Measurements from ENCODE around the gene ACVRL1. TPM values are rescaled to one million over a fixed set of nuclear protein-coding genes. Genes with fewer than 3 reads are reported as not detected.
A peak's percentile ranks its signal among the peaks of the same experiment; 100 is the strongest.

Gene ACVRL1
- total and polyA plus RNA-seq, 10 of the 15 experiments (the other 5 are each of a cell fraction or from before 2014, with no cell fraction given), result not detected

- Histone ChIP-seq H3K4me1 (ENCODE audit: control insufficient read depth, insufficient read depth, low read length) (peaks cover 14% of the 10 kb centered on the region), H3K27me3 (replicated peaks in 1 of 2; ENCODE audit: control insufficient read depth in 2 of 2, insufficient read depth in 2 of 2, low read length in 1 of 2) (peaks cover 9 to 12% of the 10 kb centered on the region in 2 experiments), H3K4me2 (ENCODE audit: control insufficient read depth, insufficient read depth) (no peak overlapping the region), H3K79me2 (ENCODE audit: control insufficient read depth, insufficient read depth, low read length) (no peaks in the 10 kb centered on the region), H3K4me3 (no peak overlapping the region), H2AFZ (ENCODE audit: control insufficient read depth, low read depth, low read length) (no peak overlapping the region), H4K20me1 (ENCODE audit: control insufficient read depth, insufficient read depth) (no peaks in the 10 kb centered on the region), H3K9ac (ENCODE audit: control insufficient read depth, insufficient read depth, low read length) (no peak overlapping the region), H3K27ac (ENCODE audit: control insufficient read depth, insufficient read depth) (no peak overlapping the region), H3K9me3 (replicated peaks; ENCODE audit: control insufficient read depth, insufficient read depth, low read length) (no peaks in the 10 kb centered on the region), H3K36me3 (ENCODE audit: control insufficient read depth in 2 of 2, insufficient read depth in 2 of 2, low read length in 1 of 2) (no peaks in the 10 kb centered on the region)
- TF ChIP-seq ASH2L (IDR thresholded peaks at IDR 0.05; ENCODE audit: borderline replicate concordance, low read depth) (no peak), POLR2A (IDR thresholded peaks at IDR 0.05; ENCODE audit: low read depth, low read length) (no peak), TBL1XR1 (IDR thresholded peaks at IDR 0.05; ENCODE audit: low read depth, low read length) (no peak), EP300 (IDR thresholded peaks at IDR 0.05; ENCODE audit: borderline replicate concordance in 1 of 2, control insufficient read depth in 1 of 2, low read depth in 2 of 2, low read length in 2 of 2) (no peak), SRF (IDR thresholded peaks at IDR 0.05; ENCODE audit: low read depth in 2 of 2, low read length in 2 of 2) (no peak), CHD4 (IDR thresholded peaks at IDR 0.05) (no peak), STAT3 (IDR thresholded peaks at IDR 0.05; ENCODE audit: low read depth, low read length) (no peak), NR2C1 (IDR thresholded peaks at IDR 0.05) (no peak), CBX5 (IDR thresholded peaks at IDR 0.05; ENCODE audit: low read depth) (no peak), REST (IDR thresholded peaks at IDR 0.05; ENCODE audit: low read depth, low read length) (no peak), SP1 (IDR thresholded peaks at IDR 0.05; ENCODE audit: low read depth, low read length) (no peak), BMI1 (IDR thresholded peaks at IDR 0.05; ENCODE audit: borderline replicate concordance) (no peak), MAX (IDR thresholded peaks at IDR 0.05; ENCODE audit: low read depth, low read length) (no peak), NR2F1 (conservative IDR thresholded peaks at IDR 0.05) (no peak), ZNF622 (IDR thresholded peaks at IDR 0.05) (no peak), SREBF1 (IDR thresholded peaks at IDR 0.05; ENCODE audit: low read length) (no peak), ZNF687 (IDR thresholded peaks at IDR 0.05) (no peak)
- DNase-seq (ENCODE audit: low read depth, low spot score), result no peak
- POLR2A ChIA-PET, result interaction anchor here (0.9 to 1.0 kb wide), 2 partner anchors 11 to 42 kb away, joined by 3 to 4 read pairs; no protein-coding TSS in a partner anchor
- SMC1A ChIA-PET (ENCODE audit: uncharacterized antibody, unreplicated experiment), result interaction anchor here (0.8 to 0.9 kb wide), 2 partner anchors 11 to 69 kb away, joined by 3 read pairs; no protein-coding TSS in a partner anchor
- in situ Hi-C loops (cut with MboI), result no loop called here
- WGBS (ENCODE audit: insufficient coverage, insufficient replicate concordance, low lambda C conversion rate, missing lambda C conversion rate), result 41% methylated on average over 8 of the region's 8 CpGs
- RAD21 ChIA-PET (ENCODE audit: unreplicated experiment), result no interaction called here
- CTCF ChIA-PET, result interaction anchor here (1.7 to 2.7 kb wide), 2 partner anchors 10 to 113 kb away, joined by 3 to 9 read pairs; no protein-coding TSS in a partner anchor
- intact Hi-C loops (cut with micrococcal nuclease; ENCODE audit: unreplicated experiment), result no loop called here
- ATAC-seq, result peak; percentile 15; the same call in 2 of the 3 replicates
- FAIRE-seq, result no peak
- BruUV-seq (replicated peaks), result no TSS peak
Measured at GRCh38 chr12:51911788-51912711, 4.7 kb downstream of the ACVRL1 start.

Data from GM12878 (cell line).